HG02798 (cell line): Measurements from ENCODE around the gene MTRF1L.

Source experiments
- ATAC-seq: cut with Tn5 transposase; IDR thresholded peaks from one replicate; pipeline ENCODE4 v1.9.1; 2021; ENCODE audit warnings: mild to moderate bottlenecking; ENCODE audit not compliant: unreplicated experiment, poor library complexity

MTRF1L gene, protein sequence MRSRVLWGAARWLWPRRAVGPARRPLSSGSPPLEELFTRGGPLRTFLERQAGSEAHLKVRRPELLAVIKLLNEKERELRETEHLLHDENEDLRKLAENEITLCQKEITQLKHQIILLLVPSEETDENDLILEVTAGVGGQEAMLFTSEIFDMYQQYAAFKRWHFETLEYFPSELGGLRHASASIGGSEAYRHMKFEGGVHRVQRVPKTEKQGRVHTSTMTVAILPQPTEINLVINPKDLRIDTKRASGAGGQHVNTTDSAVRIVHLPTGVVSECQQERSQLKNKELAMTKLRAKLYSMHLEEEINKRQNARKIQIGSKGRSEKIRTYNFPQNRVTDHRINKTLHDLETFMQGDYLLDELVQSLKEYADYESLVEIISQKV

DNA sequence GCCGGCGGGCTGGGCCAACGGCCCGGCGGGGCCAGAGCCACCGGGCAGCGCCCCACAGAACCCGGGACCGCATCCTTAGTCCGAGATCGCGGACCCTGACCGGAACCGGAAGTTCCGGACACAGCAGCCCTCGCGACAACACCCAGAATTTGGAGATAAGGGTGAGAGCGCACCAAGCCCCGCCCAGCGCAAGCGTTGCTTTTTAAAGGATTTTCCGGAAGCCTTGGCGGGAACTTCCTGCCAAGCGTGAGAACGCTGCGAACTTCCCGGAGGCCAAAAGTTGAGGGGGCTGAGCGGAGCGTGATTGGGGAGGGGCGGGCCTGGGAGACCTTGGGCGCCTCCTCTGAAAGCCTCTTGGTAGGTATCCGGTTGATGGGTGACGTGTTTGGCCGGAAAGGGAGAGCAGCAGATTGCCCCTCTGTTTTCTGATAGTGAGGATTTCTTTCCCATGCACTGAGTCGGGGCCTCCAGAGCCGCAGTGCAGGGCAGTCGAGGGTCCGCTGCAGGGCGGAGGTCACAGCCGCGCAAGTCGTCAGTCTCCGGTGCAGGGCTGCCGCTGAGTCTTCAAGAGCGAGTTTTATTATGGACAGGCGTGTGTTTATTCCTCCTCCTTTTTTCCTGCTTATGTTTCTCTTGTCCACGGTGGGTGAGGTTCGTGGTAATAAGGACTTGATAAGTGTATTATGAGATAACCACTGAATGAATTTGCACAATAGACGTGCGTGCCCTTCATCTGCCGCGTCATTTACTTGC, at the start of gene MTRF1L:
TSS of gene MTRF1L (minus strand) at position 97 of the 753 bp plus-strand sequence. CDS start at position 73, 24 bp downstream.
- ATAC-seq, result peak; percentile 97

- no peak for ATAC-seq
Measured at GRCh38 chr6:153051801-153052200, 49.3 kb upstream of the MTRF1L start.

- ATAC-seq, result no peak
Measured at GRCh38 chr6:153048631-153049030, 46.1 kb upstream of the MTRF1L start.

DNA sequence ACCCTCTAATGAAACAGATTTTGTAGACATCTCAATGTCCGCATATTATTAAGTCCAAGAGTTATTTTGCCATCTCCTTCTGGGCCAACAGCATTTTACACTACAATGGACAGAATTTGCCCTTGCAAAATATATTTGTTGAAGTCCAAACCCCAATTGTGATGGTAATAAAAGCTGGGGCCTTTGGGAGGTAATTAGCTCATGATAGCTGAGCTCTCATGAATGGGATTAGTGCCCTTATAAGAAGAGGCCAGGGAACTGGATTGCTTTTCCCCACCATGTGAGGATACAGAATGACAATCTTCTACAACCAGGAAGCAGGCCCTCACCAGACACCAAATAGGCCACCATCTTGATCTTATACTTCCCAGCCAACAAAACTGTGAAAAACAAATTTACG, 44.9 kb upstream of the MTRF1L start:
- ATAC-seq, result no peak

DNA sequence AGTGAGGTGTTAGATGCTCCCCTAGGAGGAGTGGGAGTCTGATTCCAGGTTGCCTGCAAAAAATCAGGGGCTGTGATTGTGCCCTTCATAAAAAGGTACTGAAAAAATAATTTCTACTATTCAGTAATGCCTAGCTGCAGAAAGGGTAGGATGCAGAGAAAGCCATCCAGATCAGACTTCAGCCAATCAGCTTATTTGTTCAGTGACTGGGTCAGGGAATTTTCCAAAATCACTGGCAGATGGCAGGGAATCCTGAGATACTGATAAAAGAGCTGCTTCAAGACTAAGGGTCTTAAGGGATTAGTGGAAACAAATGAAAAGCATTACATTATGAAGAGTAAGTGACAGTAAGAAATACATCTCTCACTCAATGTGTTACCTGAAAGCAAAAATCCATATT, 42.8 kb upstream of the MTRF1L start:
- ATAC-seq, result no peak

DNA sequence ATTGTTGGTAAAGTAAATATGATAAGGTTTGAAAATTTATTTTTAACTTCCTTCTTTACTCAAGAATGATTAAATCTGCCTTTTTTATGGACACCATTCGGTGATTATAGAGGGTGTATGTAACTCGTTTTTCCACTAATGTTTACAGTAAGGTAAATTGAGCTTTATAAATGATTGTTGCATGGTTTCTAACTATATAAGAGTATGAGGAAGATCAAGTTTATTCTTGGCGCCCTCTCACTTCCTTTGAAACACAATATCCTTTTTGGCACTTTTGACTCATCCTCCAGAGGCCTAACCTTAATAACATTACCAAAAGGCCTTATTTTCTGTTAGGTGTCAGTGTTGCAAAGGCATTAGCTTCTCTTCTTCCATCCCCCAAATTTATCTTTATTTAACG, 41.8 kb upstream of the MTRF1L start:
- ATAC-seq, result no peak

GRCh38 chr6:153043719-153044118, 41.2 kb upstream of the MTRF1L start:
- ATAC-seq, result no peak

DNA sequence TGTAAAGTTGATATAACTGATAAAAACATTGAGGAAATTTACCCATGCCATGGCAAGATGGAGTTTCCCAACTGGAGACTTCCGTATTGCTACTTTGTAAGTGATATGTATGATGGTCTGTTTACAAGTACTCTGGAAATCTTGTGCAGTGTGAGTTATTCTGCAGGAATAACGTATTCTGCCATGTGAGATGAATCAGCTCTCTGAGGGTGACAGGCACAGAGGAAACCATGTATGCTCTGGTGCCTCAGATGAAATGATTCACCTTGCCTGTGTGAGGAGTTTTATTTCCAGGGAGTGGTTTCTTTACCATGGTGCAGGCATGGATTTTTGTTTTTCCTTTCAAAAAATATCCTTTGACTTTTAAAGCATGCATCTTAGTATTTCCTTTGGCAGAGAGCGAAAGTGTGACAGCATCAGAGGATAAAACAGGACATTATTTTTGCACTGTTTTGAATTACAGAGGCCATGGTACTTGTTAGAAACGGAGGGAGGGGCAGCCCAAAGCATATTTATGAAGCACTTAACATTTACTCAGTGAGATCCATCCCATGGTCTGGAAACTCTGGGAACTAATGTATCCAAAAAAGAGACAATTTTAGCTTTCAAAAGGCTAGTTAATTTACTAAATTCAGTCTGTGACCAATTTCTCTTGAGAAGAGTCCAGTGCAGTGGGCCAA, 36.0 kb upstream of the MTRF1L start:
- ATAC-seq, result no peak

GRCh38 chr6:153034139-153034538, 31.6 kb upstream of the MTRF1L start:
- ATAC-seq, result no peak

GRCh38 chr6:153032255-153032882, 29.9 kb upstream of the MTRF1L start:
- no peak for ATAC-seq

DNA sequence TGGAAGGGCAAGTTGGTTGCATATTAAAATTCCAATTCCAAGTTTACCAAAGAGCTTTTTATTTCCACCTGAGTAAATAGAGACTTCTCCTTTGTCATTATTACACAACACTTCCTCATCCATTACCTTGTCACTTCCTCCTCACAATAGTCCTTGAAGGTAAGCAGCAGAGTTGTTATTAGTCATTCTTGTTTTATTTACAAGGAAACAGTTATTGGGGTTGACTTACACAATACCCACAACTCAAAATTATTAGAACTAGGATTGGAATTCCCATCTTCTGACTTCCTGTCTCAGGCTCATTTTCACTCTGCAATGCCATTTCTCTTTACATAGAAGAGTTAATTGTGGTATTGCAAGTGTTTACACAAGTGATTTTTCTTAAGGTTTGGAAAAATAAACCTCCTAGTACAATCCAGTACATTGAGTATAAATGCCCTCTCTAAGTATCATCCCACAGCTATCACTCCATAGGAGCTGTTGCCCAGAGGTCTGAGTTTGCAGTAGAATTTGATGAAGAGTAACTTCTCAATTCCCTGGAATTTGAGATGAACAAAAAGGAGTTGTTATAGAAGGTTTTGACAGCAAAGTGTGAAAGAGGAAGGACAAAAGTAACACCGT, 28.9 kb upstream of the MTRF1L start:
- ATAC-seq, result no peak

DNA sequence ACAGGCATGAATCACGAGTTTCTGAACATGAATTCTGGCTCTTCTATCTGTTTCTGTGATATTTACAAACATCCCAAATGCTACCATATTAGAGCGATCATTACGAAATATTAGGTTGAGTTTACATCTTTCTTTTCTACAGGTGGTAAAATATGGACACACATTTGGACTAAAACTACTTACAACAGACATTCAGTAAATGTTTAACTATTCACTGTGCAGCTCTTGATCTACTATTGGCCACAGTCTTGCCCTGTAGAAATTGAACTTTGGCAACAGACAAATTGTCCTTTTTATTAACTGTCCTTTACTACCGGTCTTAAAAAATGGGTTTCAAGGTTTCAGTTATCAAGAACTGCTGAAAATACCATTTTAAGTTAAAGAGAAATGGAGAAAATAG, 26.5 kb upstream of the MTRF1L start:
- no peak for ATAC-seq

DNA sequence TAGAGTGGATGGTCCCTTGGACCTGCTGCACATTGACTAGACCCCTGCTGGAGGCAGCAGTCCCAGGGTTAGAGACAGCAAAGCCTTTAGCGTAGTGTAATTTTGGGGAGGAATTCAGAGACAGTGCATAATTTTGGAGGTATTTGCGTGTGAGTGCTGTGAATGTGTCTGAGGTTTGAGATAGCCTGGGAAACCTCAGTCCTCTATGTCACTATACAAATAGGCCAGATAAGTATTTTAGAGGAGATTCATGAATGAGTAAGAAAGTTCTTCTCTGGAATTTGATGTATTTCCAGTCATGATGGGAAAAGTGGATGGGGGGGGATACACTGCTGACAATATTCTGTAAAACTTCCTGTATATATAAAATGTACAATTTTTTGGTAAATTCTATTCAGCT, 25.8 kb upstream of the MTRF1L start:
- ATAC-seq, result no peak

- ATAC-seq, result no peak
Measured at GRCh38 chr6:153027480-153027879, 25.0 kb upstream of the MTRF1L start.

- no peak for ATAC-seq
Measured at GRCh38 chr6:153024709-153025017, 22.2 kb upstream of the MTRF1L start.

DNA sequence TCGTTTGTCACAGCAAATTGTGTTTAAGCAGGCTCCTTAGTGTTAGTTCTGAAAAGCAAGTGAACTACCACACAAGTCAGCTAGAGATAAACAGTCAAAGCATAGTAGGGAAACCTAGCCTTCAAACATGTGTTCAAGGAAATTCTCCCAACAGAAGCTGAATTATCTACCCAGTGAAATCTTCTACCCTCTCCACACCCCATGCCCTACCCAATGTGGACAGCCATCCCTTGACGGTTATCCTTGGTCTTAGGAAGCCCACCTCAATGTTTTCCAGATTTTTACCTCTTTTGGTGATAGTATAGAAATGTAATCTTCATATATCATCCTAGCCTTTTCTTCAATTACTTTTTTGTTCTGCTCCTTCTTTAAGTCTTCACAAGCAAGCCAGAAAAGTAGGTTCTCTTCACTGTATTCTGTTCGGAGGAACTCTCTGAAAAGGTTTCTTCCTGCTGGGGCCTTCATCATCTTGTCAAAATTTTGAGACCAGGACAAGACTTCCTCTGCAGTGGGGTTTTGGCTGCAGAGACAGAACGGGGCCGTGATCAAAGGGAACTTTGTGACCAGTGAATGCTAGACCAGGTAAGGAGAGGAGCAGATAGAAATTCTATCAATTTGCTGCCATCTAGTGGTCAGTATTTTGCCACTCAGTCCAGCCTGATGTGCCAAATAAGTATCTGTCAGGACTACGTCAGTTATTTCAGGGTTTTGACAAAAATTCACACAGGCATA, 21.6 kb upstream of the MTRF1L start:
- ATAC-seq, result peak; percentile 98

DNA sequence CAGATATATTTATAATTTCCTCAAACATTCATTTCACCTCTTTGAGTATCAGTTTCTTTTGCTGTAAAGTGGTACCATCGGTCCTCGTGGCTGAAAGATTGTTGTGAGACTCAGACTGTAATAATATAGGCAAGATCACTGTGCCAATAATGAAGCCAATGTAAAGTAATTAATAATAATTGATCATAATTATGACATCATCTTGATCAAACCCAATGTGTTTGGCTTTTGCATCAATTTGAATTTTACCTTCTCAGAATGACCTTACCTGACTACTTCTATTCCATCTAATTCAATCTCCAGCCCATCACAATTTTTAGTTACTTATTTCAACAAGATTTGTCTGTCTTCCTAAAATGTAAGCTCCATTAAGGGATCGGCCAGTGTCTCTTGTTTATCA, 15.8 kb upstream of the MTRF1L start:
- ATAC-seq, result no peak

DNA sequence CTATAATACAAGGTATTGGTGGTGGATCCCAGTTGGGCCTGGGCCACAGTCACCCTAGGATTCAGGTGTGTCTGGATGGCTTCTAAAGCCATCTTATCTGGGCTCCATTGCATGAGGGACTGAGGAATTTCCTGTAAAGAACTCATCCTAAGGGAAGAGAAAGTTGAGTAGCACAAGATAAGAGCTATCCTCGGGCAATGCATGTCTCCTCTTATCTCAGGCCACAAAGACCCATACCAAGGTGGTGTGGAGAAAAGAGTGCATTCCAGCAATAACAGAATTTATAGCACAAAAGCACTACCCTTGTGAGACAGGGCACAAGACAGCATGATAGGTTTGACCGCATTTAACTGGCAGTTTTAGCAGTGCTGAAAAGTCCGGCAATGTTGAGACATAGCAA, 14.3 kb upstream of the MTRF1L start:
- ATAC-seq, result no peak

- ATAC-seq, result no peak
Measured at GRCh38 chr6:153015094-153015640, 12.7 kb upstream of the MTRF1L start.

DNA sequence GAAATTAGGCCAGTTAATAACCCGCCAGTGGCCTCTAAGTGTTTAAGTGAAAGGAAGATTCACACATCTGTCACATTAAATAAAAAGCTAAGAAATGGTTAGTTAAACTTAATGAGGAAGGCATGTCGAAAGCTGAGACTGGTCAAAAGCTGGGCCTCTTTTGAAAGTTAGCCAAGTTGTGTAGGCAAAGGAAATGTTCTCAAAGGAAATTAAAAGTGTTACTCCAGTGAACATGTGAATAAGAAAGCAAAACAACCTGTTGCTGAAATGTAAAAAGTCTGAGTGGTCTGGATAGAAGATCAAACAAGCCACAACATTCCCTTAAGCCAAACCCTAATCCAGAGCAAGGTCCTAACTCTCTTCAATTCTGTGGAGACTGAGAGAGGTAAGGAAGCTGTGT, 10.9 kb upstream of the MTRF1L start:
- no peak for ATAC-seq
